ENCODE data around the gene VCP. TPM values are rescaled to one million over a fixed set of nuclear protein-coding genes. Genes with fewer than 3 reads are reported as not detected.

VCP gene
- total RNA-seq, 1 donor from 2014 or later: 811 TPM

DNA sequence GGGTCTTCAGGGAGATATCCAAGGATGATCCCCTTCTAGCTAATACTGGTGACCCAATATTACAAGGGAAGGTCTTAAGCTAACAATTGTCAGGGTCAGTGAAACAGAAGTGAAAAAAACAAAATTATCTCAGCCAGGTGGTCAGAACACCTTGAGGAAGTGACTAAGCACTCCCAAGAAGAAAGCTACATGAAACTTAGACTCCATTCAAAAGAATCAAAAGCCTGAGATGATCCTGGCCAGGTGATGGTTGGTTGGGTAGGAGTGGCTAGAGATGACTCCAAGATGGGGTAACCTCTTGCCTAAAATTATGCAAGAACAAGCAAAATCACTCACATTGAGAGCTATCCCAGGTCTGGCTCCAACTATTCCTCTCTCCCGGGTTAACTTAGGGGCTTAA, 5.4 kb downstream of the VCP start:
- DNase-seq (ENCODE audit: low read depth, low spot score): no peak

DNA sequence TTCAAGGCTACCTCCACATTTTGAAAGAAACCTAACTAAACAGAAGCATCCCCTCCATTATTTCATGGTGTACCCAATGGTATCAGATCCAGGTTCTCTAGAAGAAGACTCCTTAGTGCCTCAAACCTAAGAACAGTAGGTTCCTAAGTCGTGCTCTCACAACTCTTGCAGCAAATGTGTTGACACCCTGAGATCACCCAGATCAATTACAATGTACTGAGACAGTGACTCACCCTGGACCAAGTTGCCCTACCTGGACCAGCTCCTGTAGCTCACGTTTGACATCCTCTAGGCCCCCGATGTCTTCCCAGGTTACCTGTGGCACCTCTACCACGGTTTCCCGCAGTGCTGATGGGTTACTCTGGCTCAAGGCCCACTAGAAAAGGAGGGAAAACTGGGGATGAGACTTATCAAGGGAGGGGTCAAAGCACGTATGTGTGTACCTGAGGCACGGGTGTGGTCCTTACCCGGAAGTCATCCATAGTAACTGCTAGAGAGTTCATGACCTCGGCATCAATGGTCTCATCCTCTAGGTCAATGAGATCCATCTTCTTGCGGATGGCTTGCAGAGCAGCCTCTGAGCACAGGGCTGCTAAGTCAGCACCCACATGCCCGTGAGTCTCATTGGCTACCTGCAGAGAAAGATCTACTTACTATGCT, 11.7 kb downstream of the VCP start:
- no peak for DNase-seq (ENCODE audit: low read depth, low spot score)

DNA sequence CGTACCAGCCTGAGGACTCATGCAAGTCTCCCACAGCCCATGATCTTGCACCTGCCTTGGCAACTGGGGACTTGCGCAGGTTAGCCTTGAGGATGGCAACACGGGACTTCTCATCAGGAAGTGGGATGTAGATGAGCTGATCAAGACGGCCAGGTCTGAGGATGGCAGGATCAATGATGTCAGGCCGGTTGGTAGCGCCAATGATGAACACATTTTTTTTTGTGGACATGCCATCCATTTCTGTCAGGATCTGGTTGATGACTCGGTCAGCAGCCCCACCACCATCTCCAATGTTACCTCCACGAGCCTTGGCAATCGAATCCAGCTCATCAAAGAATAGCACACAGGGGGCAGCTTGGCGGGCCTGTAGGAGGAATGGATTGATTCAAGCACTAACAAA, 13.0 kb downstream of the VCP start:
- no peak for DNase-seq (ENCODE audit: low read depth, low spot score)

DNA sequence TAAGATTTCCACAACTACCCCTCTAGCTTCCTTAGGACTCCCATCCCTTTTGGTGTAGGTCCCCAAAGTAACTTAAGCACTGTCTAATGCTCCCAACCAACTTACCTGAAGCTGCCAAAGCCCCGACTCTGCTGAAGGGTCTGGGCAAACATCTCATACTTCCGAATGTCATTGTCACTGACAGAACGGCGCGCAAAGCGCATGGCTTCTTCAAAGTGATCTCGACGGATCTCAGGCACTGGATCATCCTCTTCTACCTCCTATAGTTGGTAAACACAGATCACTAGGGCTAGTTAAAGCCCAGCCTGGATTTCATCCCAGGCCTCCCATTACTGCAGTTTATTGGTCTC, 15.2 kb downstream of the VCP start:
- DNase-seq (ENCODE audit: low read depth, low spot score): no peak

DNA sequence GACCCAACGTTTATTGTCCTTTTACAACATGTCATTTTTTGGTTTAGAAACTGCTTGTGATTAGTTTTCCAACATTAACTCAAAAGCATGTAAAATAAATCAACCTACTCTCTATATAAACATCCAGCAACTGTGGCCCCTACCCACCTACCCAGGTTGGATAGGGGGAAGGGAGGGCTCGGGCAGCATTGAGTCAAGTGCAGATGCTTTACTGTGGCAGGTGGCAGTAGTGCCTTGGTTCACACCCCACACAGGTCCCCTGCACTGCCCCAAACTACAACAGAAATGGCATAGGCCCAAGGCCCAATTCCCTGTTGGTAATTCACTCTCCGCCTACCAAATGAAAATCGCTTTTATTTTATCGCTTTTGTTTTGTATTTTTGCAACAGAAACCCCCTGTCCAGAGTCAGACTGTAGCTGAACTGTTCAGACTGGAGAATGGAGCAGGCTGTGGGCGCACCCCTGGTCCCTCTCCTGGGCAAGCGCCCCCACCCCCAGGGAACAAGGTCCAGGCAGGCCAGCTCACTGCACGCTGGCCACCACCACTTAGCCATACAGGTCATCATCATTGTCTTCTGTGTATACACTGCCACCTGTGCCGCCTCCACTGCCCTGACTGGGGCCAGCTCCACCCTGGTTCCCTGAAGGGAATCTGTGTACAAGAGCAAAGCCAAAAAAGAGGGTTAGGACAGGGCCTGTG, 15.7 kb downstream of the VCP start:
- no peak for DNase-seq (ENCODE audit: low read depth, low spot score)

DNA sequence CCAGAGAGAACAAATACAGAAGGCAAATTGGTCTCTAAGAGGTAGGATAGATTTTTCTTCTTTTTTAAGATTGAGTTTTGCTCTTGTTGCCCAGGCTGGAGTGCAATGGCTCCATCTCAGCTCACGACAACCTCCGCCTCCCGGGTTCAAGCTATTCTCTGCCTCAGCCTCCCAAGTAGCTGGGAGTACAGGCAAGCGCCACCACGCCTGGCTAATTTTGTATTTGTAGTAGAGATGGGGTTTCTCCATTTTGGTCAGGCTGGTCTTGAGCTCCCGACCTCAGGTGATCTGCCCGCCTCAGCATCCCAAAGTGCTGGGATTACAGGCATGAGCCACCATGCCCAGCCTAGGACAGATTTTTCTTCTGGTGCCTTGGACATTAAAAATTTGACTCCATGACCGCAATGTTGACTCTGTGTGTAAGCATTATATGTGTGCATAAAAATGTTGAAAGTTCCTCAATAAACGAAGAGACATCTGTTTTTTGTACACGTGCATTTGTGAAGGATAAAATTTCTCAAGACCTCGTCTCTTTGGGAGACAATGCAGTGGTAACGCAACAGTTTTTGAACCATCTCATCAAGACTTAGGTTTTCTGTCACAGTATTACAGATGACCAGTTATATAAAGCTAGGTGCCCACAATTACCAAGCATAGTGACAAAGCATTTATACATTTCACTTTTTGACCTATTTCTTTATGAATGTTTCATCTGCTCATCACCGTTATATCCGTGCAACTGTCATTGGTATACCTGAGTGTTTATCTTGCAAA, 17.4 kb downstream of the VCP start:
- DNase-seq (ENCODE audit: low read depth, low spot score): no peak

DNA sequence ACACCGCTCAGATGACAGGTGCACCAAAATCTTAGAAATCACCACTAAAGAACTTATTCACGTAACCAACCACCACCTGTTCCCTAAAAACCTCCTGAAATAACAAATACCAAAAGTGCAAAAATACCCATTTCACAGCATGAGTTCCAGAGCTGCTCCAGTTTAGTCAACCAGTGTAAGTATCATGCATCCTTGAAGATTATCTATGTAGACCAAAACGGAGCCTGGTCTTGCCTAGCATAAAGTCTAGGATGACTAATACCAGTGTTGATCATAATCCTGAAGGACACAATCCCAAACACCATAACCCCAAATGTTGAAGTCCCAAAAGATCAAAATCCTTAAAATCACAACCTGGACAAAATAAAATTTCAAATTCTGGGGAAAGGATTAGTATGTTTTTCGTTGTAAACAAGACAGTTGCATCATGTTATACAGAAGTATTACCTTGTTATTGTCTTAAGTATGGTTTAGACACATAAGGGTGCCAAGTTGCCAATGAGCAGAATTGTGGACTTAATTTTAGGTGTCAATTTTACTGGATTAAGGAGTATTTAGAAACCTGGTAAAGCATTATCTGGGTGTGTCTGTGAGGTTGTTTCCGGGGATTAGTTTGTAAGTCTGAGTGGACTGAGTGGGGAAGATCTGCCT, 18.1 kb downstream of the VCP start:
- DNase-seq (ENCODE audit: low read depth, low spot score): no peak

DNA sequence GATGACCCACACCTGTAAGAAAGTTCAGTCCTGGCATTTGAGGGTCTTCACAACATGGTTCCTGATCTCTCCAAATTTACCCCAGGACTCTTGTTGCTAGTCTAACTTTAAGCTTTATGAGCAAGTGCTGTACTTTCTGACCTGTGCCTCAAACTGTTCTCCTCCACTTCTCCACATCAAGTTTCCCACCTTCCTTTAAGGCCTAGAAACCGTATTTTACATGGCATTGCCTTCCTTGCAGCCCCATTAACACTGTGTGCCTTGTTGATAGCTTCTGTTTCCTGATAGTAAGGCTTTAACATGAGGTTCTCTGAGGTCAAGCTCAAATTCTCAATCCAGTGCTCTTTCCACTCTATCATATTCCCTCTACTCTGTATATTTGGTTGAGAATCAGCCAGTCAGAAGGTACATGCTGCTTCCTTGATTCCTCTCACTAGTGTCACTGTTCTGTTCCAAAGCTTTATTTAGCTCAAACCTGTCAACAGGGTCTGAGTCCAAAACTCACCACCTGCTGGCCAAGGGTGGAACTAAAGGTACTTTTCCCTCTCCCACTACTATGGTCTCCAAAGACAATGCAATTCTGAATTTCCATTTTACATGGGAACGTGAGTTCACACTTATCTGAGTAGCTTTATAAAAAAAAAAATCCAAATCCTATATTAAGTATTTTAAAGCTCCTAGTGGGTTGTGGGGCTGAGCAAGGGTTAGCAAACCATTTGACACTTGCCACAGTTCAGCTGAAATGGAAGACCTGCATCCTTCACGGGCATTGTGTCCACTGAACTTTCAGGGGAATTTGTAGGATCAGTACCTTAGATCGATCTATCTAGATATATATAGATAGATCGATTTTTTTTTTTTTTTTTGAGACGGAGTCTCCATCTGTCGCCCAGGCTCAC, 21.1 kb downstream of the VCP start:
- no peak for DNase-seq (ENCODE audit: low read depth, low spot score)

DNA sequence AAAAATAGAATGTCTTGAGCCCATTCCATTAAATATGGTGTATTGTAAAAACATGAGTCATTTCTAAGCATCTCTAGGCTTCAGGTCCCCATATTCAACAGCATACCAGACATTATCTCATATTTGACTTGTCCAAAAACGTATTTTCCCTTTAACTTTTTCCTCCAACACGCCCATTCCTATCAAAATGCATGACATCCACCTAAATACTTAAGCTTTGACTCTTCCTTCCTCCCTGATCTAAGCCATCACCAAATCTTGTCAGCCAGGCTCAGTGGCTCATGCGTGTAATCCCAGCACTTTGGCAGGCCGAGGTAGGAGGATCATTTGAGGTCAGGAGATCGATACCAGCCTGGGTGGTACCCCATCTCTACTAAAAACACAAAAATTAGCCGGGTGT, 23.9 kb downstream of the VCP start:
- DNase-seq (ENCODE audit: low read depth, low spot score): no peak

DNA sequence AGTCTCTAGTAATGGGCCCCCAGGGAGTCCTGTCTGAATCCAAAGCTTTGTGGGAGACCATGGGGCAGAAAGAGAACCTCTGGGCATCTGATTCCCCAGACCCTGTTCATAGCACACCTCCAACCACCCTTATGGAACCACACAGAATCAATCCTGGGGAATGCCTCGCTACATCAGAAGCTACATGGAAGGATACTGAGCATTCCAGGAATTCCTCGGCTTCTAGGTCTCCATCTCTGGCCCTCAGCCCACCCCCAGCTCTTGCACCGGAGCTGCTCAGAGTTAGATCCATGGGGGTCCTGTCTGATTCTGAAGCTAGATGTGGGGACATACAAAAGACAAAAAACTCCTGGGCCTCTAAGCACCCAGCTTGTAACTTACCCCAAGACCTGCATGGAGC, 28.4 kb downstream of the VCP start:
- DNase-seq (ENCODE audit: low read depth, low spot score): no peak

DNA sequence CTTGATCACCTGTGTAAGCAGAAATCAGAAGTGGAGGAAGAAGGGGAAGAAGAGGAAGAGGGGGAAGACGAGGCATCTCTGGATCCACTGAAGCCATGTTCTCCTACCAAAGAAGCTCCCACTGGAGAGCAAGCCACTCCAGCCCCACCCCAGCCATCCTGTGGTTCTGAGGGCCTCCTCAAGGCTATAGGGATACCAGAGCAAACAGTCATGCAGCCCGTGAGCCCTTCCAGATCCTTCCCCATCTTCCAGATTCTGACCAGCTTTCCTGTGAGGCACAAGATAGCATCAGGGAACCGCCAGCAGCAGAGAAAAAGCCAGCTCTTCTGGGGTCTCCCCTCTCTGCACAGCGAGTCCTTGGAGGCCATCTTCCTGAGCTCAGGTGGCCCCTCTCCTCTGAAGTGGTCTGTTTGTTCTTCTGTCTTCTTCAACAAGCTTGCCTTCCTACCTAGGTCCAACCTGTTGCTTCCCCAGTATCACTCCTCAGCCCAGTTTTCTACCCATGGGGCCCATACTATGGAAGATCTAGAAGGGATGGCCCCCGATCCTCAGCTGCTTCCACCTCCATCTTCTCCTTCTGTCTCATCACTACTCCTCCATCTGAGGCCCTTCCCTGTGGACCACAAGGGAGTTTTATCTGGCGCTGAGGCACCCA, 29.4 kb downstream of the VCP start:
- DNase-seq (ENCODE audit: low read depth, low spot score): no peak

DNA sequence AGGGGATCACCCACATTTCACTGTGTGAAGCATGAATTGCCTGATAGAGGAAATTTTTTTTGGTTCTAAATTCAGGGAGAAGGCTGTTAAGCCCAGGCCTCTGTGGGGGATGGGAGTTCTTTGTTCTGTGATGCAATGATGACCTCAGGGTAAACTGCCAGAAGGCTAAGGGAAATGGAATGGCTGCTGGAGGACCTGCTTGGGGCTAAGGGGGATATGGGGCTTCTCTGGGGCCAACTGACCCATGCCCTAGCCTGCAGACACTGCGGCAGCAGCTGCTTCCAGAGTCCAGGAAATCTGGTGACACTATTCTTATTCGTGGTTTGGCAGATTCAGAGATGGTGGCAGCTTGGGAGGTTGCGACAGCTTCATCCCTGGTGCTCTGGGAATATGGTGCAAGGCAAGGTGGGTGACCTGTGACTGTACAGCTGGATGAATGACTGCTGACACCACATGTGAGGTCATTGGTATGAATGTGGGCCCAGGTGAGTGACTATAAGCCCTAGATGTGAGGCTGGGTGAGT, 30.3 kb downstream of the VCP start:
- DNase-seq (ENCODE audit: low read depth, low spot score): no peak

DNA sequence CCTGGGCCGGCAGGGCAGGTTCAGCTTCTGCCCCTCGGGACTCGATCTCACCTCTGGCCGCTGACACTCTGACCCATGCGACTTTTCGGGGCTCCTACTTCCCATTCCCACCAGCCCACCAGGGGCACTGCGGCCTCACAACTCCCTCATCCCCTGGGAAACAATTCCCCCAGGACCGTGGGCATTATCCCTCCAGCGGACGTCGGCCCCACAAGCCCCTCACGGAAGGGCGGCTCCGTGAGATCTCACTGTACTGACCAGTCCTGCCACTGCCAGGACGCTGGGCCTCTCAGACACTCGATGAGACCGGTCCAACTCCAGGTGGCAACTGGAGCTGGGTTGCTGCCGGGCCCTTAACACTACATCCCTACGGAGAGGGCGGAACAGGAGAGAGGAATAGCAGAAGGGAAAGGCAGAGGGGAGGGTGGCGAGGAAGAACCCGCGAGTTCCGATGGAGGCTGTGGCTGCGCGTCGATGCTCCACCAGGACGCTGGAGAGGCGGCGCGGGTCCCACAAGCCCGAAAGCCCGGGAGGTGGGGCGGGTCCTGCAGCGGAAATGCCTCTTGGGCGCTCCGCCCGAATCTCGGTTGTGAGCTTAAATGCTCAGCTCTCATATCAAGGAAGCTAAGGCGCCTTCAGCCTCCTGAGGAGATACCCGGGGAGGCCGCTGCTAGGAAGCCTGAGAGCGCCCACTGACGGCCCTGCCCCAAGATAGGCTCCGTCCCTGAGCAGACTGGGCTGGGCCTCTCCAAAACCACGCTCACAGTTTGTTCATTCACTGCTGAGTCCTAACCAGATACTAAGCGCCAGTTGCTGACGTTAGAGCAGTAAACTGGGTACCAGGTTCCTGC, 36.3 kb downstream of the VCP start:
- DNase-seq (ENCODE audit: low read depth, low spot score): no peak

DNA sequence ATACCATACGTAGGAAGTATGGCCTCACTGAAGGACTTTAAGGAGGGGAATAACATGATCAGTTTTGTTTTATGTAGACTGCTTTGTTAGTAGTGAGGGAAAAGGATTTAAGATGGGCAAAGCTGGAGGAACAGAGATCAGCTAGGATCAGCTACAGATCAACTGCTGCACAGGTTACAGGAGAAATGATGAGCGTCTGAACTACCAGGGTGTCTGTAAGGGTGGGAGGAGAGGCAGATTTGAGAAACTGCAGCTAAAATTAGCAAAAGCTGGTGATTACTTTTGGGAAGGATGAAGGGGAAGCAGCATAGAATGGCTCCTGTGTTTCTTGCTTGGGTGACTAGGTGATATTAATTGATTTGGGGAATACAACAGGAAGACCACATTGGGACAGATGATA, 39.3 kb downstream of the VCP start:
- DNase-seq (ENCODE audit: low read depth, low spot score): no peak

DNA sequence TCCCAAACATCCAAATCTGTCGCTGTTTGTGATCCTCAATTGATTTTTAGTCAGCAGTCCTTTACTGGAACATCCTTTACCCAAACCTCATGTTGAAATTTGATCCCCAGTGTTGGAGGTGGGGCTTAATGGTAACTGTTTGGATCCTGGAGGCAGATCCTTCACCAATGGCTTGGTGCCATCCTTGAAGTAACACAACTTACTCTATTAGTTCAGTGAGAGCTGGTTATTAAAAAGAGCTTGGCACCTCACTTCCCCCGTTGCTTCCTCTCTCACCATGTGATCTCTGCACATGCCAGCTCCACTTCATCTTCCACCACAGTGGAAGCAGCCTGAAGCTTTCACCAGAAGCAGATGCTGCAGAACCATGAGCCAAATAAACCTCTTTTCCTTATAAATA, 42.6 kb downstream of the VCP start:
- DNase-seq (ENCODE audit: low read depth, low spot score): no peak

DNA sequence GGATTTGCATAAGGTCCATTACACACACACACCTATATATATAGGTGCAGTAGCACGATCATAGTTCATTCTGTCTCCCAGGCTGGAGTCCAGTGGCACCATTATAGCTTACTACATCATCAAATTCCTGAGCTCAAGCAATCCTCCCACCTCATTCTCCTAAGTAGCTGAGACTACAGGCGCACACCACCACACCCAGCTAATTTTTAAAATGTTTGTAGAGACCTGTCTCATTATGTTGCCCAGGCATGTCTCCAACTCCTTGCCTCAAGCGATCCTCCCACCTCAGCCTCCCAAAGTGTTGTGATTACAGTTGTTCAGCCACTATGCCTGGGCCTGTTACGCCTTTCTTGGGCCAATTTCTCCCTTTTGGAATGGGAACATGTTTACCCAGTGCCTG, 43.2 kb downstream of the VCP start:
- no peak for DNase-seq (ENCODE audit: low read depth, low spot score)

DNA sequence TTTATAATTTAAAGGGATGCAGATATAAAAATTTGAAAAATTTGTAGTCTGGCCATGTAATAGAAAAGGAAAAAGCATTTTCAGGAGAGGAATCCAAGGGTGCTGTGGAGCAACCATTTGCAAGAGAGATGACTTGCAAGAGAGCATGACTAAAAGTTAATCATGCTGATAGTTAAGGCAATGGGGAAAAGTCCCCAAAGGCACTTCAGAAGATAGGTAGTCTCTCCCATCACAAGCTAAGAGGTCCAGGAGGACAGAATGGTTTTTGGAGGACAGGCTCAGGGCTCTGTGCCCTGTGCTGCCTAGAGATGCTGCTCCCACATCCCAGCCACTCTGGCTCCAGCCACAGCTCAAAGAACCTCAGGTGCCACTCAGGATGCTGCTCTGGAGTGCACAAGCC, 44.1 kb downstream of the VCP start:
- DNase-seq (ENCODE audit: low read depth, low spot score): no peak

DNA sequence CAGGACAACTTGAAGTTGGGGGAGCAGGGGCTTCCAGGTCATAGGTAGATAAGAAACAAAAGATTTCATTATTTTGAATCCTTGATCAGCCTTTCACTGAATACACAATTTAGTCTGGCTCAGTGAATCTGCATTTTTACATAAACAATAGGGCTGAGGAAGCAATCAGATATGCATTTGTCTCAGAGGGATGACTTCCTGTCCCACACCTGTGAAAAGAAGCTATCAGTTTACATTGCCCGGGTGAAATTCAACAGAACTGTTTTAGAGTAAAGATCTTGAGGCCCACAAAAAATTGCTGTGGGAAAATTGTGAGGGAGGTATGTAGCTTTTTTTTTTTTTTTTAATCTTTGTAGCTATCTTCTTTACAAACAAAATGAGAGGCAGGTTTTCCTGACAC, 44.6 kb downstream of the VCP start:
- DNase-seq (ENCODE audit: low read depth, low spot score): no peak

DNA sequence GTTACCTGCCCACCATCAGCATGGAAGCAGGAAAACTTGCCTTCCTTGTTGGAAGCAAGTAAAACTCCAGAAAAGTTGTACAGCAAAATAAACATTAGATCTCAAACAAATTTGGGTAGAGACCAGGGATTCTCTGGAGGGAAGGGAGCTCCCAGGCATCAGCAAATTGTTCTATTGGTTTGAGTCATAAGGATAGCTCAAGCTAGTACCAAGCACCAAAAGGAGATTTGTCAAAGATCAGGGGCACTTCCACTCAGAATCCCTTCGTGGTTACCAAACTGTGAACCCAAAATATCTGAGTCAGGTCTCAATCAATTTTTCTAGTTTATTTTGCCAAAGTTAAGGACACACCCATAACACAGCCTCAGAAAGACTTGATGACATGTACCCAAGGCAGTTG, 45.1 kb downstream of the VCP start:
- no peak for DNase-seq (ENCODE audit: low read depth, low spot score)

DNA sequence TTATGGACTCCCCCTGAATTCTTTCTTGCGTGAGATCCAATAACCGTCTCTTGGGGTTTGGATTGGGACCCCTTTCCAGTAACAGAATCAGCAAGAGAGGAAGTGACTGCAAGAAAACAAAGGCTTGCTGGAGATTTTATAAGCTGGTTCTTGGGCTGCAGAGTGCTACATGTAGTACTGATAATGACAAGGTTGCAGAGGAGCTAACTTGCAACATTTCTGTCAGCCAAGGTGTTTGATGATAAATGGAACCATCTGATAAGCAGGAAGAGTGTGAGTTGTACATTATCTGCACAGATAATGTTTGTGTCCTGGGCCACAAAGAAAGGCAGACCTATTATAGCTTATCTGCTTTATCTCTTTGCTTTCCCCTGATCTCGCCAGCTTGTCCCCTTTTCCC, 45.8 kb downstream of the VCP start:
- no peak for DNase-seq (ENCODE audit: low read depth, low spot score)

Measured in pulmonary artery endothelial cell (primary cell).